IMR-90 (cell line): Measurements from ENCODE around the gene PPP1R14B. TPM values are rescaled to one million over a fixed set of nuclear protein-coding genes. Genes with fewer than 3 reads are reported as not detected.
A peak's percentile ranks its signal among the peaks of the same experiment; 100 is the strongest.

Experiments used
- ATAC-seq: fragments of 200-7000 bp; cut with Tn5 transposase; 2 replicates; pipeline ENCODE4 v1.9.1; 2020; ENCODE audit warnings: low read depth, mild to moderate bottlenecking, moderate library complexity
- BruUV-seq: library from RNA; stranded (reverse); fragments of 400-500 nt; replicated peaks from 2 replicates; lab custom pipeline; 2021; lab: Mats Ljungman, UMichigan
- CTCF ChIA-PET: fragments of 300-600 bp; formaldehyde crosslinking; extraction: SDS; loops from one replicate; lab custom pipeline; 2021; ENCODE audit warnings: antibody characterized with exemption; lab: Yijun Ruan, JAX
- POLR2A ChIA-PET: fragments of 300-600 bp; sonication (Branson Sonifier 250); formaldehyde crosslinking; loops from one replicate; lab custom pipeline; 2022; ENCODE audit warnings: antibody characterized with exemption; ENCODE audit not compliant: unreplicated experiment; lab: Charles Lee
- DNase-seq: peaks from one replicate; pipeline ENCODE4 v3.0.0; 2013
- H2AFZ ChIP-seq: replicated peaks from 2 replicates; pipeline ENCODE3; 2013; ENCODE audit warnings: low read length, mild to moderate bottlenecking; ENCODE audit not compliant: poor library complexity
- H2AK5ac ChIP-seq: 2 replicates; pipeline ENCODE4 v1.6.1; 2013; ENCODE audit warnings: low read depth, low read length, inconsistent platforms
- H2AK9ac ChIP-seq: replicated peaks from 2 replicates; pipeline ENCODE3; 2013; ENCODE audit warnings: mild to moderate bottlenecking, low read depth, low read length, moderate library complexity; ENCODE audit not compliant: poor library complexity
- H2BK120ac ChIP-seq: 2 replicates; pipeline ENCODE4 v1.6.1; 2013; ENCODE audit warnings: low read depth, low read length, inconsistent platforms
- H2BK15ac ChIP-seq: 3 replicates; pipeline ENCODE4 v1.6.1; 2013; ENCODE audit warnings: low read depth, low read length, inconsistent platforms
- H2BK20ac ChIP-seq: 2 replicates; pipeline ENCODE4 v1.6.1; 2013; ENCODE audit warnings: low read depth, mild to moderate bottlenecking, inconsistent platforms, low read length, moderate library complexity
- H2BK5ac ChIP-seq: 2 replicates; pipeline ENCODE4 v1.6.1; 2013; ENCODE audit warnings: mild to moderate bottlenecking, low read depth, low read length, inconsistent platforms; ENCODE audit not compliant: poor library complexity, severe bottlenecking
- H3K14ac ChIP-seq: replicated peaks from 2 replicates; pipeline ENCODE4 v1.6.1; 2013; ENCODE audit warnings: low read depth, low read length, inconsistent platforms
- H3K18ac ChIP-seq: 2 replicates; pipeline ENCODE4 v1.6.1; 2013; ENCODE audit warnings: low read depth, low read length, control low read depth
- H3K23ac ChIP-seq: 2 replicates; pipeline ENCODE4 v1.6.1; 2013; ENCODE audit warnings: low read depth, low read length, inconsistent platforms
- H3K27ac ChIP-seq: 2 replicates; pipeline ENCODE4 v1.5.1; 2013; ENCODE audit warnings: mild to moderate bottlenecking, control low read depth, low read length; ENCODE audit not compliant: insufficient read depth
- H3K27me3 ChIP-seq: 2 replicates; pipeline ENCODE4 v1.6.1; 2013; ENCODE audit warnings: low read length; ENCODE audit not compliant: control insufficient read depth, insufficient read depth
- H3K36me3 ChIP-seq: 2 replicates; pipeline ENCODE4 v1.6.1; 2013; ENCODE audit warnings: low read length, mixed read lengths; ENCODE audit not compliant: control insufficient read depth, insufficient read depth
- H3K4ac ChIP-seq: 2 replicates; pipeline ENCODE4 v1.6.1; 2013; ENCODE audit warnings: low read depth, low read length, inconsistent platforms
- H3K4me1 ChIP-seq: 2 replicates; pipeline ENCODE4 v1.6.1; 2013; ENCODE audit warnings: low read length, mixed read lengths; ENCODE audit not compliant: control insufficient read depth, insufficient read depth
- H3K4me2 ChIP-seq: 2 replicates; pipeline ENCODE4 v1.6.1; 2013; ENCODE audit warnings: low read depth, mild to moderate bottlenecking, control low read depth, low read length, moderate library complexity
- H3K4me3 ChIP-seq: 2 replicates; pipeline ENCODE4 v1.5.1; 2013; ENCODE audit warnings: low read depth, mild to moderate bottlenecking, control low read depth, low read length, moderate library complexity; ENCODE audit not compliant: insufficient read depth
- H3K56ac ChIP-seq: 2 replicates; pipeline ENCODE4 v1.6.1; 2013; ENCODE audit warnings: low read length, inconsistent platforms; ENCODE audit not compliant: insufficient read depth; ENCODE audit errors: extremely low read depth
- H3K79me1 ChIP-seq, 2 experiments: 2 replicates each; pipeline ENCODE4 v1.6.1; 2013; ENCODE audit warnings: low read length in 2 of 2, inconsistent platforms in 1 of 2, low read depth in 1 of 2
- H3K9ac ChIP-seq: 2 replicates; pipeline ENCODE4 v1.6.1; 2013; ENCODE audit warnings: low read depth, low read length, control low read depth
- H3K9me1 ChIP-seq: 2 replicates; pipeline ENCODE4 v1.6.1; 2013; ENCODE audit warnings: low read length, inconsistent platforms; ENCODE audit not compliant: insufficient read depth
- H3K9me3 ChIP-seq: 2 replicates; pipeline ENCODE4 v1.6.1; 2013; ENCODE audit warnings: low read length; ENCODE audit not compliant: control insufficient read depth, insufficient read depth
- H4K20me1 ChIP-seq: 2 replicates; pipeline ENCODE4 v1.6.1; 2013; ENCODE audit warnings: low read length, inconsistent platforms; ENCODE audit not compliant: insufficient read depth
- H4K5ac ChIP-seq: 2 replicates; pipeline ENCODE4 v1.6.1; 2013; ENCODE audit warnings: mild to moderate bottlenecking, low read depth, low read length, control low read depth
- H4K8ac ChIP-seq, 2 experiments: 2 replicates each; pipeline ENCODE4 v1.6.1; 2013; ENCODE audit warnings: low read depth in 2 of 2, low read length in 2 of 2, control low read depth in 1 of 2, inconsistent platforms in 1 of 2
- H4K91ac ChIP-seq: 2 replicates; pipeline ENCODE4 v1.6.1; 2013; ENCODE audit warnings: low read depth, low read length, inconsistent platforms; ENCODE audit not compliant: insufficient read depth
- BHLHE40 ChIP-seq: fragments of 150-350 bp; IDR thresholded peaks from 2 replicates; pipeline ENCODE4 v1.6.1; 2016; ENCODE audit warnings: mild to moderate bottlenecking, low read depth, low read length
- CEBPB ChIP-seq: IDR thresholded peaks from 2 replicates; pipeline ENCODE4 v1.6.1; 2012; ENCODE audit warnings: low read depth, low read length, improper control_type of control experiment
- CHD1 ChIP-seq: IDR thresholded peaks from 2 replicates; pipeline ENCODE4 v1.6.1; 2012; ENCODE audit warnings: low read depth, low read length, improper control_type of control experiment
- MAFK ChIP-seq: IDR thresholded peaks from 2 replicates; pipeline ENCODE4 v1.6.1; 2012; ENCODE audit warnings: low read depth, low read length, improper control_type of control experiment
- MXI1 ChIP-seq: IDR thresholded peaks from 2 replicates; pipeline ENCODE4 v1.6.1; 2012; ENCODE audit warnings: low read depth, mild to moderate bottlenecking, low read length, moderate library complexity, borderline replicate concordance
- NFE2L2 ChIP-seq: fragments of 150-350 bp; IDR thresholded peaks from 2 replicates; pipeline ENCODE4 v1.6.1; 2016; ENCODE audit warnings: low read depth, mild to moderate bottlenecking, low read length
- POLR2A ChIP-seq: IDR thresholded peaks from 2 replicates; pipeline ENCODE4 v1.6.1; 2012; ENCODE audit warnings: mild to moderate bottlenecking, low read depth, low read length
- RAD21 ChIP-seq: IDR thresholded peaks from 2 replicates; pipeline ENCODE4 v1.6.1; 2012; ENCODE audit warnings: low read length, improper control_type of control experiment
- RCOR1 ChIP-seq: IDR thresholded peaks from 2 replicates; pipeline ENCODE4 v1.6.1; 2012; ENCODE audit warnings: mild to moderate bottlenecking, low read length, improper control_type of control experiment; ENCODE audit not compliant: insufficient replicate concordance
- RFX5 ChIP-seq: IDR thresholded peaks from 2 replicates; pipeline ENCODE4 v1.8.0; 2012; ENCODE audit warnings: low read depth, mild to moderate bottlenecking, low read length, moderate library complexity
- SMC3 ChIP-seq: fragments of 150-350 bp; IDR thresholded peaks from 2 replicates; pipeline ENCODE4 v1.6.1; 2016; ENCODE audit warnings: low read depth, mild to moderate bottlenecking, antibody characterized with exemption, low read length, moderate library complexity
- WGBS, 2 experiments: methylation state at CpG; one replicate each; pipeline versions ENCODE4 v1.1.5 to v1.1.7; 2013; ENCODE audit warnings: missing lambda C conversion rate in 2 of 2; ENCODE audit not compliant: insufficient read length in 1 of 2; ENCODE audit errors: extremely low coverage in 2 of 2; 5-methylcytosine and 5-hydroxymethylcytosine counted together
- dilution Hi-C: fragments of 300-500 bp; cut with HindIII; formaldehyde crosslinking; loops from one replicate; pipeline ENCODE4 v1.14.3; 2018; ENCODE audit warnings: low sequenced_read_pairs; ENCODE audit not compliant: unreplicated experiment
- in situ Hi-C: fragments of 300-500 bp; cut with MboI; formaldehyde crosslinking; loops from 3 replicates; pipeline ENCODE4 v1.14.3; 2019; ENCODE audit warnings: low sequenced_read_pairs, inconsistent platforms, mixed read lengths
- intact Hi-C: fragments of 100-400 bp; cut with micrococcal nuclease; formaldehyde crosslinking; loops from 2 replicates; pipeline ENCODE4 v1.10.0; 2022
- polyA plus RNA-seq, 3 experiments: library from polyadenylated mRNA; depleted of rRNA; stranded (reverse); fragments of >200 nt; gene quantifications; 2 replicates each; pipeline ENCODE4 v1.2.3, GENCODE V29; 2012; ENCODE audit warnings: low replicate concordance in 1 of 3
- total RNA-seq: library from RNA; depleted of rRNA; stranded (reverse); fragments of >200 nt; gene quantifications from 2 replicates; pipeline ENCODE4 v1.2.3, GENCODE V29; 2012
- TF ChIP-seq, protein P1 (sequence below): conservative IDR thresholded peaks from 2 replicates; pipeline ENCODE4 v1.5.1; 2012; ENCODE audit warnings: mild to moderate bottlenecking, low read depth, low read length, improper control_type of control experiment
- TF ChIP-seq, protein P2 (sequence below): fragments of 150-350 bp; IDR thresholded peaks from 2 replicates; pipeline ENCODE4 v1.6.1; 2016; ENCODE audit warnings: low read depth, mild to moderate bottlenecking, low read length, moderate library complexity, borderline replicate concordance
- TF ChIP-seq, protein P3 (sequence below): fragments of 150-350 bp; IDR thresholded peaks from 2 replicates; pipeline ENCODE4 v1.6.1; 2017; ENCODE audit warnings: mild to moderate bottlenecking, antibody characterized with exemption, low read length, low read depth

Gene PPP1R14B
- total and polyA plus RNA-seq, 2 of the 4 experiments (the other 2 are of a cell fraction), result 176 to 257 TPM

DNA sequence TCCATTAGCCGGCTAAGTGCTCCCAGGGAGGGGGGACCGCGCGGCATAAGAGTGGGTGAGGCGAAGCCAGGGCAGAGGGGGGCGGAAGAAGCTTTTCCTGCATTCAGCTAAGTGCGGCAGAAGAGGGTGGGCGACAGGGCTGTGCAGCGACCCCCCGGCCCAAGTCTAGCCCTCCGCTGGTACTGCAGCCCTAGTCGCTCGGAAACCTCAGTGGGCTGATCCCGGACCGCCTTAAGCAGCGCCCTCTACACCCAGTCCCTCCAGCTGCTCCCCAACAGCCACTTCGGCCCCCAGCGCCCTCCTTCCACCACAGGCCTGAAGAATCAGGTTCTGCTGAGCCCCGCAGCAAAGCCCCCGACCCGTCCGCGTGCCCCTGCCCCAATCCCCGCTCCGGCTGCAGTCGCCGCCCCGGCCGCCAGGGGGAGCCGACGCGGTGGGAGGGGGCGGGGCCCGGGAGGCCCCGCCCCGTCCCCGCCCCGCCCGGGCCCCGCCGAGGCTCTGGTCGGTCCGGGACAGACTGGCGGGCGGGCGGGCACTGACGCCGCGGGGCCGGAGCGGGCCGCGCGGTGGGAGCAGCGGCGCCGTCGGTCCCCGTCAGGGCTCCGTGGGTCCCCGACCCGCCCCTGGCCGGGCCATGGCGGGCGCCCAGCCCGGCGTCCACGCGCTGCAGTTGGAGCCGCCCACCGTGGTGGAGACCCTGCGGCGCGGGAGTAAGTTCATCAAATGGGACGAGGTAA, 4.4 kb upstream of the PPP1R14B start, which contains the start of gene PLCB3:
TSS of gene PLCB3 (plus strand) at position 515 of the 737 bp plus-strand sequence. CDS start at position 635, 120 bp downstream.
- DNase-seq (no peak), ATAC-seq (peak; percentile 66)
- Histone ChIP-seq H3K36me3 (peaks cover 10% of the 10 kb centered on the region), H3K79me1 (peaks cover 8 to 51% of the 10 kb centered on the region in 2 experiments), H2BK15ac (no peak within 1 kb of the TSS), H3K18ac (peak within 1 kb of the TSS; percentile 68), H2BK120ac (peak within 1 kb of the TSS; percentile 30; the same call in 1 of the 2 replicates), H3K4me1 (peaks cover 10% of the 10 kb centered on the region), H3K27me3 (no peaks in the 10 kb centered on the region), H3K4me3 (peak within 1 kb of the TSS; percentile 98), H2BK20ac (no peak within 1 kb of the TSS), H3K9me1 (no peaks in the 10 kb centered on the region), H3K4me2 (peak within 1 kb of the TSS; percentile 100), H3K9me3 (no peaks in the 10 kb centered on the region), H2BK5ac (peak within 1 kb of the TSS; percentile 77), H3K56ac (peak within 1 kb of the TSS; percentile 82; the same call in 1 of the 2 replicates), H3K23ac (peak within 1 kb of the TSS; percentile 94), H2AK5ac (peak within 1 kb of the TSS; percentile 89), H3K9ac (peak within 1 kb of the TSS; percentile 97), H3K14ac (peak within 1 kb of the TSS; percentile 97), H4K20me1 (peaks cover 8% of the 10 kb centered on the region; the same call in 1 of the 2 replicates), H4K91ac (peak within 1 kb of the TSS; percentile 91), H3K27ac (peak within 1 kb of the TSS; percentile 88), H3K4ac (peak within 1 kb of the TSS; percentile 96), H4K8ac (peak within 1 kb of the TSS; percentile 33 to 74; a peak in 3 of 4 replicates), H2AK9ac (peak within 1 kb of the TSS; percentile 100), H2AFZ (peak within 1 kb of the TSS; percentile 99), H4K5ac (peak within 1 kb of the TSS; percentile 92)
- 0% methylated on average over 37 of the region's 75 CpGs; no CpG with 5 or more reads in 1 of the 2 experiments for WGBS, 2 experiments
- in situ Hi-C loops, result no loop called here
- POLR2A ChIA-PET, result no interaction called here
- intact Hi-C loops, result loop anchor here (1.0 kb wide), 1 partner anchor 50 kb away; no protein-coding TSS in a partner anchor
- dilution Hi-C loops, result no loop called here
- BruUV-seq, result no TSS peak
- CTCF ChIA-PET, result interaction anchor here (0.6 to 1.7 kb wide), 4 partner anchors 47 to 70 kb away, joined by 3 to 5 read pairs (median 3); no protein-coding TSS in a partner anchor
- TF ChIP-seq CHD1 (no peak), BHLHE40 (no peak), CEBPB (no peak), POLR2A (peak; percentile 46; the same call in 1 of the 2 replicates), RAD21 (no peak), RCOR1 (no peak), MXI1 (no peak), SMC3 (peak; percentile 40), MAFK (no peak), NFE2L2 (no peak), RFX5 (no peak)
- TF ChIP-seq, protein P1, sequence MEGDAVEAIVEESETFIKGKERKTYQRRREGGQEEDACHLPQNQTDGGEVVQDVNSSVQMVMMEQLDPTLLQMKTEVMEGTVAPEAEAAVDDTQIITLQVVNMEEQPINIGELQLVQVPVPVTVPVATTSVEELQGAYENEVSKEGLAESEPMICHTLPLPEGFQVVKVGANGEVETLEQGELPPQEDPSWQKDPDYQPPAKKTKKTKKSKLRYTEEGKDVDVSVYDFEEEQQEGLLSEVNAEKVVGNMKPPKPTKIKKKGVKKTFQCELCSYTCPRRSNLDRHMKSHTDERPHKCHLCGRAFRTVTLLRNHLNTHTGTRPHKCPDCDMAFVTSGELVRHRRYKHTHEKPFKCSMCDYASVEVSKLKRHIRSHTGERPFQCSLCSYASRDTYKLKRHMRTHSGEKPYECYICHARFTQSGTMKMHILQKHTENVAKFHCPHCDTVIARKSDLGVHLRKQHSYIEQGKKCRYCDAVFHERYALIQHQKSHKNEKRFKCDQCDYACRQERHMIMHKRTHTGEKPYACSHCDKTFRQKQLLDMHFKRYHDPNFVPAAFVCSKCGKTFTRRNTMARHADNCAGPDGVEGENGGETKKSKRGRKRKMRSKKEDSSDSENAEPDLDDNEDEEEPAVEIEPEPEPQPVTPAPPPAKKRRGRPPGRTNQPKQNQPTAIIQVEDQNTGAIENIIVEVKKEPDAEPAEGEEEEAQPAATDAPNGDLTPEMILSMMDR, result peak; percentile 72
- TF ChIP-seq, protein P2, sequence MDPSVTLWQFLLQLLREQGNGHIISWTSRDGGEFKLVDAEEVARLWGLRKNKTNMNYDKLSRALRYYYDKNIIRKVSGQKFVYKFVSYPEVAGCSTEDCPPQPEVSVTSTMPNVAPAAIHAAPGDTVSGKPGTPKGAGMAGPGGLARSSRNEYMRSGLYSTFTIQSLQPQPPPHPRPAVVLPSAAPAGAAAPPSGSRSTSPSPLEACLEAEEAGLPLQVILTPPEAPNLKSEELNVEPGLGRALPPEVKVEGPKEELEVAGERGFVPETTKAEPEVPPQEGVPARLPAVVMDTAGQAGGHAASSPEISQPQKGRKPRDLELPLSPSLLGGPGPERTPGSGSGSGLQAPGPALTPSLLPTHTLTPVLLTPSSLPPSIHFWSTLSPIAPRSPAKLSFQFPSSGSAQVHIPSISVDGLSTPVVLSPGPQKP, result no peak
- TF ChIP-seq, protein P3, sequence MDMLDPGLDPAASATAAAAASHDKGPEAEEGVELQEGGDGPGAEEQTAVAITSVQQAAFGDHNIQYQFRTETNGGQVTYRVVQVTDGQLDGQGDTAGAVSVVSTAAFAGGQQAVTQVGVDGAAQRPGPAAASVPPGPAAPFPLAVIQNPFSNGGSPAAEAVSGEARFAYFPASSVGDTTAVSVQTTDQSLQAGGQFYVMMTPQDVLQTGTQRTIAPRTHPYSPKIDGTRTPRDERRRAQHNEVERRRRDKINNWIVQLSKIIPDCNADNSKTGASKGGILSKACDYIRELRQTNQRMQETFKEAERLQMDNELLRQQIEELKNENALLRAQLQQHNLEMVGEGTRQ, result no peak
